ENCODE measurements around the gene PRDX2. TPM values are rescaled to one million over a fixed set of nuclear protein-coding genes. Genes with fewer than 3 reads are reported as not detected.

The PRDX2 gene
- total RNA-seq, 2 experiments from 2014 or later: 261 to 325 TPM

GRCh38 chr19:12787458-12787857 lies 14.1 kb downstream of the PRDX2 start:
- Mint-ChIP-seq H3K27me3 (no peaks in the 10 kb centered on the region), H3K9me3 (ENCODE audit: low read depth) (no peaks in the 10 kb centered on the region), H3K4me1 (peaks cover 18% of the 10 kb centered on the region), H3K4me3 (no peak overlapping the region), H3K36me3 (ENCODE audit: low read depth) (peaks cover 7% of the 10 kb centered on the region), H3K27ac (no peak overlapping the region)
- DNase-seq (no peak), ATAC-seq (no peak)
- CTCF ChIA-PET: interaction anchor here (1.3 to 3.4 kb wide), 2 partner anchors 9 to 10 kb away, joined by 5 to 39 read pairs; no protein-coding TSS in a partner anchor
- intact Hi-C loops (cut with DNase I, micrococcal nuclease): loop anchor here (10.0 kb wide), 2 partner anchors 1577 to 1737 kb away; partner anchors contain the start of gene TECR (in 1 of the 2)
- POLR2A ChIA-PET: interaction anchor here (2.4 kb wide), 1 partner anchor 9 kb away, joined by 9 read pairs; no protein-coding TSS in a partner anchor

DNA sequence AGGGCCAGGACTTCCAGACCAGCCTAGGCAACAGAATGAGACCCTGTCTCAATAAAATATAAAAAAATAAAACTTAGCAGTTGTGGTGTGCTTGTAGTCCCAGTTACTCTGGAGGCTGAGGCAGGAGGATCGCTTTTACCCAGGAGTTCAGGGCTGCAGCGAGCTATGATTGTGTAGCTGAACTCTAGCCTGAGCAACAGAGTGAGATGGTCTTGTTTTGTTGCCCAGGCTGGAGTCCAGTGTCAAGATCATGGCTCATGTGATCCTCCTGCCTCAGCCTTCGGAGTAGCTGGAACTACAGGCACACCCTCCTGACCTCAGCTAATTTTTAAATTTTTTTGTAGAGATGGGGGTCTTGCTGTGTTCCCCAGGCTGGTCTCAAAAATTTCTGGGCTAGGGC lies 14.6 kb downstream of the PRDX2 start:
- CTCF ChIA-PET: interaction anchor here (0.7 to 3.4 kb wide), 2 partner anchors 9 kb away, joined by 6 to 39 read pairs; no protein-coding TSS in a partner anchor

DNA sequence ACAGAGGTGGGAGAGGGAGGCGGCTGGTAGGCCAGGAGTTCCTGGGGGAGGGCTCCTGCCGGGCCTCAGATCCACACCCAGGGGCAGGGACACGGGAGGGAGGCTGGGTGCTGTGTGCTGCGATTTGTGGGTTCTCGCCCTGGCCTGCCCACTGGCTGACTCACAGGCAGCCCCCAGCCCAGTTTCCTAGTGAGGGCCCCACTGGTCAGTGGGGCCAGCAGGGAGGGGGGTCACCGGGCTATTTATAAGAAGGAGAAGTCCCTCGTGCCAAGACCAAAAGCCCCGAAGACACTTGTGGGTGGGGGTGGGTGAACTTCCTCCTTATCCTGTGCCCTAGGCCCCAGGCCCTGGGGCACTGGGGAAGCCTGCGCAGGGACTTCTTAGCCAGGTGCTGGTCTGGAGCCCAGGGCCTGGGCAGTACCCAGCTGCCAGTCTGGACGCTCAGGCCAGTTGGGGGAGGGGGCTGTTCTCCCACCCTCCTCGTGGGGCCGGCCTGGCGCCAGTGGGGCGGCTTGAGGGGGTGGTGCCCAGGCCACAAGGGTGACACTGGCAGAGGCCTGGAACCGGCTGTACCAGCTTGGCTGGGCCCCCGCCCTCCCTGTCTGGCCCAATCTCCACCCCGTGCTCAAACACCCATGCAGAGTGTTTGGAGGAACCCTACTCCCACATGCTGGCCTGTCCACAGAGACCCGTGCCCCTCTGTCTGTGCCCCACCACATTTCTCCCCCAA lies 15.3 kb downstream of the PRDX2 start:
- ChIA-PET CTCF (interaction anchor here (0.6 to 3.4 kb wide), 5 partner anchors 9 to 148 kb away, joined by 3 to 39 read pairs (median 4); no protein-coding TSS in a partner anchor), POLR2A (no interaction called here)
- ATAC-seq (no peak), DNase-seq (peak; percentile 37)
- intact Hi-C loops (cut with DNase I, micrococcal nuclease): loop anchor here (10.0 kb wide), 2 partner anchors 1578 to 1738 kb away; partner anchors contain the start of gene TECR (in 1 of the 2)
- Mint-ChIP-seq H3K36me3 (ENCODE audit: low read depth) (peaks cover 1% of the 10 kb centered on the region), H3K4me3 (no peak overlapping the region), H3K4me1 (peaks cover 27% of the 10 kb centered on the region), H3K9me3 (ENCODE audit: low read depth) (no peaks in the 10 kb centered on the region), H3K27ac (peak overlapping the region; percentile 81), H3K27me3 (no peaks in the 10 kb centered on the region)

More for the DNA sequence above, 14.6 kb downstream of the PRDX2 start:
- peaks cover 5% of the 10 kb centered on the region for H3K36me3 Mint-ChIP-seq (ENCODE audit: low read depth)
- H3K4me3 Mint-ChIP-seq: no peak overlapping the region
- H3K9me3 Mint-ChIP-seq (ENCODE audit: low read depth): no peaks in the 10 kb centered on the region
- ATAC-seq (no peak), DNase-seq (no peak)
- intact Hi-C loops (cut with DNase I, micrococcal nuclease): loop anchor here (10.0 kb wide), 2 partner anchors 1578 to 1738 kb away; partner anchors contain the start of gene TECR (in 1 of the 2)
- no peaks in the 10 kb centered on the region for H3K27me3 Mint-ChIP-seq
- peak overlapping the region; percentile 69 for H3K27ac Mint-ChIP-seq
- peaks cover 21% of the 10 kb centered on the region for H3K4me1 Mint-ChIP-seq
- POLR2A ChIA-PET: no interaction called here

GRCh38 chr19:12785431-12786031 lies 16.1 kb downstream of the PRDX2 start:
- CTCF ChIA-PET: interaction anchor here (0.6 to 0.9 kb wide), 4 partner anchors 9 to 149 kb away, joined by 3 to 4 read pairs (median 4); no protein-coding TSS in a partner anchor
- no peak for ATAC-seq
- intact Hi-C loops (cut with DNase I, micrococcal nuclease): loop anchor here (10.0 kb wide), 2 partner anchors 1579 to 1739 kb away; partner anchors contain the start of gene TECR (in 1 of the 2)

DNA sequence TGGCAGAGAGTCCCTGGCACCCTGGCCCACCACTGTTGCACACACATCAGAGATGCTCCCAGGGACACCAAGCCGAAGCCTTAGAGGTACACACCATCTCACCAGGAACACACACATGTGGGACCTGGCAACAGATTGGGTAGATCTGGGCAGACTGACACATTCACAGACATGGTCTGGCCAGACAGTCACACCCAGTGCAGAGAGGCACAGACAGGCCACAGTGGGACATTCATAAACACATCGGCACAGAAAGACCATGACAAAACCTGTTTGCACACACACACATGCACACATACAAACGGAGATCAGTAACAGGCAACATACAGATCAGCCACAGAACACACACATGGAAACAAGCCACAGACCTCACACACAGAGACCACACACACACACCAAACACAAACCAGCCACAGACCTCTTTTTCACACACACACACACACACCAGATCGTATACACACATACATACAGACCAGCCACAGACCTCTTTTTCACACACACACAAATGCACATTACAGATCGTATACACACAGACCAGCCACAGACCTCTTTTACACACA lies 16.6 kb downstream of the PRDX2 start:
- ATAC-seq: peak; percentile 2
- Mint-ChIP-seq H3K27ac (no peak overlapping the region), H3K36me3 (ENCODE audit: low read depth) (no peaks in the 10 kb centered on the region), H3K4me1 (peaks cover 26% of the 10 kb centered on the region), H3K27me3 (no peaks in the 10 kb centered on the region), H3K4me3 (no peak overlapping the region), H3K9me3 (ENCODE audit: low read depth) (no peaks in the 10 kb centered on the region)
- ChIA-PET POLR2A (no interaction called here), CTCF (no interaction called here)
- peak; percentile 54 for DNase-seq
- intact Hi-C loops (cut with DNase I, micrococcal nuclease): loop anchor here (5.0 to 10.0 kb wide), 3 partner anchors 173 to 1740 kb away; partner anchors contain the start of genes TECR (in 1 of the 2), ZNF490 (in 1 of the 2) and ZNF791 (in 1 of the 2)

More at GRCh38 chr19:12785431-12786031, 16.1 kb downstream of the PRDX2 start:
- DNase-seq: peak; percentile 32
- H3K4me3 Mint-ChIP-seq: no peak overlapping the region
- H3K4me1 Mint-ChIP-seq: peaks cover 24% of the 10 kb centered on the region
- peaks cover 1% of the 10 kb centered on the region for H3K36me3 Mint-ChIP-seq (ENCODE audit: low read depth)
- no peaks in the 10 kb centered on the region for H3K9me3 Mint-ChIP-seq (ENCODE audit: low read depth)
- no peak overlapping the region for H3K27ac Mint-ChIP-seq
- no peaks in the 10 kb centered on the region for H3K27me3 Mint-ChIP-seq
- POLR2A ChIA-PET: no interaction called here

DNA sequence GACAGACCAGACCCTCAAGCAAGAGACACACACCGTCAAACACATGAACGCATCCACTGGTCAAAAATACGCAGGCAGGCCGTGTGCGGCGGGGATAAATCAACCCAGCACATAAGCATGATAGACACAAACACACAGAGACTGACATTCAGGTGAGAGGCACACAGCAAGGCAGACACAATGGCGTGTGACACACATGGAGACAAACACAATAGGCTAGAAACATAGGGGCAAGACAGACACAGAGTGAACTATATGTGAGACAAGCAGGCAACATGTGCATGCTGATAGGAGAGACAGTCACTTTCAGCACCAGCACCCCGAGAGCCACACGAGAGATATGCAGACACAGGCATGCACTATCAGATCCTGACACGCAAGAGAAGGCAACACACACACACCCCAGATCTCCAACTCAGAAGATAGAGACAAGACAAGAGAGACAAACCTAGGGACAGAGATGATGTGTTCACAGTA lies 17.2 kb downstream of the PRDX2 start:
- no peak overlapping the region for H3K27ac Mint-ChIP-seq
- ATAC-seq: peak; percentile 11
- no peaks in the 10 kb centered on the region for H3K9me3 Mint-ChIP-seq (ENCODE audit: low read depth)
- H3K4me1 Mint-ChIP-seq: peaks cover 32% of the 10 kb centered on the region
- POLR2A ChIA-PET: interaction anchor here (2.9 kb wide), 1 partner anchor 8 kb away, joined by 53 read pairs; the partner anchor contains the start of gene JUNB
- CTCF ChIA-PET: interaction anchor here (2.0 kb wide), 1 partner anchor 18 kb away, joined by 5 read pairs; no protein-coding TSS in a partner anchor
- H3K4me3 Mint-ChIP-seq: no peak overlapping the region
- intact Hi-C loops (cut with DNase I, micrococcal nuclease): loop anchor here (5.0 to 10.0 kb wide), 3 partner anchors 172 to 1740 kb away; partner anchors contain the start of genes TECR (in 1 of the 2), ZNF490 (in 1 of the 2) and ZNF791 (in 1 of the 2)
- DNase-seq: peak; percentile 57
- H3K36me3 Mint-ChIP-seq (ENCODE audit: low read depth): no peaks in the 10 kb centered on the region
- H3K27me3 Mint-ChIP-seq: no peaks in the 10 kb centered on the region

DNA sequence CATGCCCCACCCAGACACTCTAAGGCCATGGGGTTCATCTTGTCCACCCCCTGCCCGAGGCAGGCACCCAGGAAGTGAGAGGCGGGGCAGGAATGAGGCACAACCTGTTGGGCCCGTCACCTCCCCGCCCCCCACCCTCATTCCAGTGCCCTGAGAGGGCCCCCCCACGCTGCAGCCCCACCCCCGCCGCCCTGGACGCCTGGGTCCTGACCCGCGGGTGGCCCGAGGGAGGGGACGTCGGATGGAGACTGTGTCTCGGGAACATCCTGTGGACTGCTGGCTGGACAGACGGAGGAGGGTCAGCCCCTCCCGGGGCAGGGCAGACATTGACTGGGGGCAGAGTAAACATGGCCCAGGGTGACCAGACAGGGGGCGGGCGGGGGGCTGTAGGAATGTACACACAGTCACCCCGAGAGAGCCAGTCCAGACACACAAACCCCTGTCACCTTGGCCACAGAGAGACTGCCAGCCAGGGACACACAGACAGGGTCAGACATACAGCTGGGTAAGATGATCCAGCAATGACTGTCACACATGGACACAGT lies 17.7 kb downstream of the PRDX2 start:
- no peaks in the 10 kb centered on the region for H3K27me3 Mint-ChIP-seq
- intact Hi-C loops (cut with DNase I, micrococcal nuclease): loop anchor here (2.0 to 10.0 kb wide), 6 partner anchors 47 to 1741 kb away; partner anchors contain the start of genes CALR (in 1 of the 2), GET3 (in 1 of the 2), TECR (in 1 of the 2) and ZNF490 (in 1 of the 2)
- H3K9me3 Mint-ChIP-seq (ENCODE audit: low read depth): no peaks in the 10 kb centered on the region
- DNase-seq (peak; percentile 57), ATAC-seq (no peak)
- H3K4me1 Mint-ChIP-seq: peaks cover 32% of the 10 kb centered on the region
- POLR2A ChIA-PET: interaction anchor here (0.6 to 2.9 kb wide), 2 partner anchors 8 to 379 kb away, joined by 3 to 53 read pairs; partner anchors contain the start of gene JUNB
- H3K4me3 Mint-ChIP-seq: peak overlapping the region; percentile 74
- CTCF ChIA-PET: interaction anchor here (2.0 kb wide), 1 partner anchor 18 kb away, joined by 5 read pairs; no protein-coding TSS in a partner anchor
- H3K36me3 Mint-ChIP-seq (ENCODE audit: low read depth): no peaks in the 10 kb centered on the region
- no peak overlapping the region for H3K27ac Mint-ChIP-seq

DNA sequence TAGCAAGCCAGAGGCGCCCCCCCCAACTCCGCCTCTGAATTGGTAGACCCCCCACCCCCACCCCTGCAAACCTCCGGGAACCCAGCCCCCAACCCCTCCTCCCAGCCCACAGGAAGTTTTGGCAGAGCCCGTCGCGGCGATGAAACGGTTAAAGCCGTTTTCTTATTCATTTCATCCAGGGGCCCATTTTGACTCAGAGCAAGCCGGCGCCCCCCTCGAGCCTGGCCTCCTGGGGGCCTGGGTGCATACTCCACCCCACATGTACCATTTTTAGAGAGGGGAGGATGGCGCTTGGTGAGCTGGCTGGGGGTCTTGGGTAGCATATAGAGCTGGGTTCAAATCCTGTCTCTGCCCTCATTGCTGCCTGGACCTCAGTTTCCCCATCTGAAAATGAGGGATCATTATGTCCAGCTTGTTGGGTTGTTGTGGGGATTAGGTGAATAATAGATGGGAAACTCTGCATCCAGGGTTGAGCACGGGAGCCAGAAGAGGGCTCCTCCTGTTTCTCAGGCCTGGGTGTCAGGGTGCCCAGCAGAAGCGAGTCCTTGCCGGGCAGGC lies 18.2 kb downstream of the PRDX2 start:
- H3K9me3 Mint-ChIP-seq (ENCODE audit: low read depth): no peaks in the 10 kb centered on the region
- H3K4me1 Mint-ChIP-seq: peaks cover 34% of the 10 kb centered on the region
- H3K36me3 Mint-ChIP-seq (ENCODE audit: low read depth): no peaks in the 10 kb centered on the region
- ChIA-PET POLR2A (interaction anchor here (0.6 to 2.9 kb wide), 2 partner anchors 9 to 380 kb away, joined by 3 to 53 read pairs; partner anchors contain the start of gene JUNB), CTCF (interaction anchor here (0.6 to 12.0 kb wide), 3 partner anchors 12 to 26 kb away, joined by 3 to 285 read pairs (median 5); partner anchors contain the start of gene JUNB)
- H3K4me3 Mint-ChIP-seq: peak overlapping the region; percentile 74
- ATAC-seq (peak; percentile 28), DNase-seq (peak; percentile 92)
- no peaks in the 10 kb centered on the region for H3K27me3 Mint-ChIP-seq
- intact Hi-C loops (cut with DNase I, micrococcal nuclease): loop anchor here (2.0 to 10.0 kb wide), 6 partner anchors 47 to 1741 kb away; partner anchors contain the start of genes CALR (in 1 of the 2), GET3 (in 1 of the 2), TECR (in 1 of the 2) and ZNF490 (in 1 of the 2)
- H3K27ac Mint-ChIP-seq: no peak overlapping the region

DNA sequence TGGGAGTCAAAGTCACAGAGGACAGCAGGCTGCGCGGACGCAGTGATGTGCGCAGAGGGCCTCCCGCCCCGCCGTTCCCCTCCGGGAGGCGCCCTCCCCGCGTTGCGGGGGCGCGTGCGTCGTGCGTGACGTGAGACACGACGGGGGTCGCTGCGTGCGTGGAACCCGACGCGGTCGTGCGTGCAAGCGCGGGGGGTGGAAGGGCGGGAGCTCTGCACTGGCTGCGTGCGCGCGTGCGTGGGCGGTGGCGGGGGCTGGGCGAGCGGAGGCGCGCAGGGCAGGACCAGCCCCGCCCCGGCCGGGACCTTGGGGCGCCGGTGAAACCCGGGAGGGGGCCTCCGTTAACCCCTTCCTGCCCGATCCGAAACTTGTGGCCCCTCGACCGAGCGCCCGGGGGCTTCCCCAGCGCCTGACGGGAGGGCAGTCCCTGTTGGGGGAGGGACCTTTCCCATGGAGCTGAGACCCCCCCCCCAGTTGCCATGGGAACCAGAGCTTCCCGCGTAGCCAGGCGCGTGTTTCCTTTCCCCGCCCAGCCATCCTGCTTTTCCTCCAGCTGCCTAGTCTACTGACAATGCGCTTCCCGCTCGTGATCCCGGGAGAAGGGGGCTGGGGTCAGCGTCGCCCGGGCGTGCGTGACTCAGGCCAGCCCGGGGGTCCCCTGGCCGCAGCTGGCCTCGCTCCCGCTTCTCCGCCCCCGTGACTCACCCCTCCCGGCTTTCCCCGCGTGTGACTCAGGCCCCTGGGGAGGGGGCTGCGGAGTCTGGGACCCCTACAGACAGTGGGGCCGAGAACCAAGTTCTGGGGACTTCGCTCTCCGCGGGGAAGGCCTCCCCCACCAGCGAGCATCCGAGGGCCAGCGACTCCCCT lies 18.9 kb downstream of the PRDX2 start:
- intact Hi-C loops (cut with DNase I, micrococcal nuclease): loop anchor here (1.0 to 10.0 kb wide), 8 partner anchors 8 to 1742 kb away; partner anchors contain the start of genes CALR (in 1 of the 2), GET3 (in 1 of the 2), JUNB (in 1 of the 2) and TECR (in 1 of the 2)
- Mint-ChIP-seq H3K9me3 (ENCODE audit: low read depth) (no peaks in the 10 kb centered on the region), H3K4me3 (peak overlapping the region; percentile 74), H3K27me3 (no peaks in the 10 kb centered on the region), H3K4me1 (peaks cover 33% of the 10 kb centered on the region), H3K36me3 (ENCODE audit: low read depth) (no peaks in the 10 kb centered on the region), H3K27ac (peak overlapping the region; percentile 98)
- ATAC-seq (peak; percentile 40), DNase-seq (peak; percentile 95)
- ChIA-PET POLR2A (interaction anchor here (2.9 kb wide), 1 partner anchor 10 kb away, joined by 53 read pairs; the partner anchor contains the start of gene JUNB), CTCF (interaction anchor here (0.6 to 12.0 kb wide), 4 partner anchors 9 to 25 kb away, joined by 3 to 285 read pairs (median 4); partner anchors contain the start of gene JUNB)

All from activated CD4-positive, alpha-beta T cell treated with anti-CD3 and anti-CD28 coated beads for 36 hours (primary cell).